Esophagus squamous epithelium (tissue), 4 donors: ENCODE data around the gene ITM2B.

Experiments
- CTCF ChIP-seq, 6 experiments: fragments of 450-650 bp in 4 of 6; fragments of 200-600 bp in 2 of 6; sonication (generic) in 2 of 6; IDR thresholded peaks; one replicate each; pipeline ENCODE4 v1.5.1; 2016 to 2019; ENCODE audit warnings: antibody characterized with exemption in 6 of 6, mild to moderate bottlenecking in 4 of 6, moderate library complexity in 4 of 6
- POLR2A ChIP-seq, 4 donors: fragments of 450-650 bp; IDR thresholded peaks; one replicate each; pipeline ENCODE4 v1.6.1; 2017; ENCODE audit warnings: antibody characterized with exemption in 4 of 4, mild to moderate bottlenecking in 4 of 4, moderate library complexity in 3 of 4

DNA sequence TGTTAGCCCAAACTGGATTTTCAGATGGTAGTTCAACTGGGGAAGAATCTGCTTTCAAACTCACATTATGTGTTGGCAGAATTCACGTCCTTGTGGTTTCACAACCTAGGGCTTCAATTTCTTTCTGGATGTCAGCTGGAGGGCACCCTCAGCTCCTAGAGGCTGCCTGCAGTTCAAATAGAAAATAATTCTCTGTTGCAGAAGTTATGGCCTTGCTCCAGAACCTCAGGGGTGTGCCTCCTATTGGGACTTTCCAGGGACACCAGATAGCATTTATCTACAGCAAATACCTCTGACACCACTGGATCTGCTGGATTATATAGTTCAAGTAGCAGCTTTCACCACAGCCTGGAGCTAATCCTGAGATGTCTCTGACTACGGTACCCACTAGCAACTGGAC is 58.7 kb downstream of the ITM2B start:
- TF ChIP-seq CTCF (IDR thresholded peaks at IDR 0.05) (no peak), POLR2A (IDR thresholded peaks at IDR 0.05) (no peak)
